Retinal pigment epithelial cell (primary cell): ENCODE data around the gene HRCT1.
"Not testable (repeated sequence)": the region's sequence is repeated elsewhere in the genome, so short reads cannot be mapped to it uniquely, and the experiment has no call there.

Source experiments
- DNase-seq: peaks from one replicate; pipeline ENCODE4 v3.0.0-alpha.2; 2010; ENCODE audit warnings: low read depth
- H3K4me3 ChIP-seq: 2 replicates; pipeline ENCODE4 v1.5.1; 2011; ENCODE audit warnings: mild to moderate bottlenecking, low read length, control low read depth, moderate library complexity
- CTCF ChIP-seq: conservative IDR thresholded peaks from 2 replicates; pipeline ENCODE4 v1.5.1; 2011; ENCODE audit warnings: low read depth, low read length, control low read depth, inconsistent platforms

HRCT1 gene

GRCh38 chr9:35912791-35913400, 6.9 kb downstream of the HRCT1 start:
- no peak for DNase-seq
- no peak overlapping the region for H3K4me3 ChIP-seq
- no peak for TF ChIP-seq CTCF

DNA sequence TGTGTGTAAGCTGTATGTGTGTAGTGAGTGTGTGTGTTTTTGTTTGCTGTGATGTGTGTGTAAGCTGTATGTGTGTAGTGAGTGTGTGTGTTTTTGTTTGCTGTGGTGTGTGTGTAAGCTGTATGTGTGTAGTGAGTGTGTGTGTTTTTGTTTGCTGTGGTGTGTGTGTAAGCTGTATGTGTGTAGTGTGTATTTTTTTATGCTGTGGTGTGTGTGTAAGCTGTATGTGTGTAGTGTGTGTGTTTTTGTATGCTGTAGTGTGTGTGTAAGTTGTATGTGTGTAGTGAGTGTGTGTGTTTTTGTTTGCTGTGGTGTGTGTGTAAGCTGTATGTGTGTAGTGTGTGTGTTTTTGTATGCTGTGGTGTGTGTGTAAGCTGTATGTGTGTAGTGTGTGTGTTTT, 7.4 kb downstream of the HRCT1 start:
- not testable (repeated sequence) for H3K4me3 ChIP-seq, DNase-seq

- DNase-seq = no peak
- TF ChIP-seq CTCF = no peak
- H3K4me3 ChIP-seq = no peak overlapping the region
Observed at GRCh38 chr9:35914301-35914807, 8.4 kb downstream of the HRCT1 start.

DNA sequence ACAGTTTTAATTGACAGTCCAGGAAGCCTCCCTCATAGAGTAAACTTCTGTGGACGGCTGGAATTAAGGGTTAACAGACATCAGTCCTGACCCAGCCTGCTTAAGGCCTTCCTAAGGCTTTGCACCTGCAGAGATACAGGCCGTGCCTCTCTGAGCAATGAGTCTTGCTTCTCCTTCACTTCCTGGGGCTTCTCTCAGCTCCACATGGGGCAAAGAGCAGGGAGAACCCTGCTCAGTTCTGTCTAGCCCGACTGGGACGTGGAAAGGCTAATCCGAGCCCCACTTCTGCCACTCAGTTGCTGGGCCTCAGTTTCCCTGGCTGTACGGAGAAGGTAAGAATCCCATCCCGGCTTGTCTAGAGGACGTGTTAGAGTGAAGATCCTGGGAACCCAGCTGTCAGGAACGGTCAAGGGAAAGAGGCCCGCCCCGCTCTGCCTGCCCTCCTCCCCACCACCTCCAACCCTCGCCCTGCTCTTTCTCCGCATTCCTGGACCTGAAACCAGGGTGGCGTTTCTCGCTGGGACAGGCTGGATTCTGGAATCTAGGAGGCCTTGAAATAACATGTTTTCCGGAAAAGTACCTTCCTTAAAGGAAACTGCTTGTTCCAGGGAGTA, 9.8 kb downstream of the HRCT1 start:
- TF ChIP-seq CTCF = no peak
- H3K4me3 ChIP-seq = no peak overlapping the region
- DNase-seq = no peak

DNA sequence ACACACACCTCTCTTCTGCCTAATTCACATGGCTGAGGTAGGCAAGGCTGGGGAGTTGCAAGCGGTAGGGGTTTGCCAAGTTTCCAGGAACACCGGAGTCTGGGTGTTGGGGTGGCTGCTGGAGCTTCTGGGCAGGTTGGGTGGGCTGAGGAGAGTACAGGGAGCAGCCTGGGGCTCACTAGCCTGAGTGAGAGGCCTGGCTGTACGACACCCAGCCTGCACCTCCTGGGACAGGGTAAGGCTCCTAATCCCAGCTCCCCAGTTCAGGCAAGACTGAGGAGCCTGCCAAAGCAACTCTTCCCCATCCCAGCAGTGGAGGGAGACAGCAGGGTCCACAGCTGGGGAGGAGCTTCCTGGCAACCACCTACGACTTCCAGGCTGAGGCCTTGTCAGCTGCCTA, 11.3 kb downstream of the HRCT1 start:
- no peak for TF ChIP-seq CTCF
- no peak overlapping the region for H3K4me3 ChIP-seq
- no peak for DNase-seq

DNA sequence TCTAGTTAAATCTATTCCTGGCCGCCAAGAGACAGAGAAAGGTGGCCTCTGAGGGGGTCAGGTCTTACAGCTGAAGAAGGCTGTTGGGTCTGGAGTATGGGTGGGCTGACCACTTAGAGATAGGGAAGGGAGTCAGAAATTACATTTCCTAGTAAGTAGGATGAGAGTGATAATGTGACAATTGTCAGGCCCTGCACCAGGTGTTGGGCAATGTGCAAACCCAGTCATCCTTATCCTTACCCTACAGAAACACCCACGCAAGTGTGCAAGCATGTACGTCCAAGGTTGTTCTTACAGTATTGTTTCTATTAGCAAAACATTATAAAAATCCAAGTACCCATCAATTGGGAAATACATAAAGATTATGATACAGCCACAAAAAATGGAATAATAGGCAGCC, 12.8 kb downstream of the HRCT1 start:
- no peak for TF ChIP-seq CTCF
- no peak overlapping the region for H3K4me3 ChIP-seq
- no peak for DNase-seq

- H3K4me3 ChIP-seq = no peak overlapping the region
- DNase-seq = no peak
- TF ChIP-seq CTCF = no peak
Observed at GRCh38 chr9:35919212-35920008, 13.4 kb downstream of the HRCT1 start.
